Esophagus (tissue), 2 donors: ENCODE results near the gene WHRN. TPM values are rescaled to one million over a fixed set of nuclear protein-coding genes. Genes with fewer than 3 reads are reported as not detected.

Experiments used
- H3K27ac ChIP-seq, 2 donors: one replicate each; pipeline ENCODE4 v1.5.1; 2013; ENCODE audit warnings: low read depth in 2 of 2, mild to moderate bottlenecking in 2 of 2, inconsistent platforms in 1 of 2, low read length in 1 of 2, moderate library complexity in 1 of 2
- H3K27me3 ChIP-seq, 2 donors: one replicate each; pipeline ENCODE4 v1.6.1; 2013; ENCODE audit warnings: low read length in 2 of 2, control low read depth in 1 of 2, mild to moderate bottlenecking in 1 of 2; ENCODE audit not compliant: insufficient read depth in 2 of 2, control insufficient read depth in 1 of 2
- H3K36me3 ChIP-seq, 2 donors: one replicate each; pipeline ENCODE4 v1.6.1; 2013; ENCODE audit warnings: low read length in 1 of 2; ENCODE audit not compliant: control insufficient read depth in 2 of 2, insufficient read depth in 2 of 2
- H3K4me1 ChIP-seq, 2 donors: one replicate each; pipeline ENCODE4 v1.6.1; 2013; ENCODE audit warnings: low read length in 1 of 2; ENCODE audit not compliant: control insufficient read depth in 2 of 2, insufficient read depth in 2 of 2
- H3K4me3 ChIP-seq, 2 donors: one replicate each; pipeline ENCODE4 v1.5.1; 2013; ENCODE audit warnings: low read length in 2 of 2, mild to moderate bottlenecking in 2 of 2, low read depth in 1 of 2, moderate library complexity in 1 of 2
- H3K9me3 ChIP-seq, 2 donors: one replicate each; pipeline ENCODE4 v1.6.1; 2013; ENCODE audit warnings: mild to moderate bottlenecking in 2 of 2, low read depth in 1 of 2, low read length in 1 of 2, moderate library complexity in 1 of 2; ENCODE audit not compliant: control insufficient read depth in 2 of 2, insufficient read depth in 1 of 2
- WGBS, 2 donors: extraction: QIAGEN DNeasy Blood & Tissue Kit; methylation state at CpG; one replicate each; pipeline ENCODE4 v1.1.7; 2013; 5-methylcytosine and 5-hydroxymethylcytosine counted together
- polyA plus RNA-seq, 2 donors: library from polyadenylated mRNA; stranded (reverse); fragments of 200-250 nt; gene quantifications; one replicate each; pipeline ENCODE4 v1.2.3, GENCODE V29; 2013
- donor health status: healthy with polysubstance abuse.
- donor health status: Bipolar disorder and iron deficiency.

The WHRN gene
- polyA plus RNA-seq, 2 donors: 3.4 to 7.6 TPM

DNA sequence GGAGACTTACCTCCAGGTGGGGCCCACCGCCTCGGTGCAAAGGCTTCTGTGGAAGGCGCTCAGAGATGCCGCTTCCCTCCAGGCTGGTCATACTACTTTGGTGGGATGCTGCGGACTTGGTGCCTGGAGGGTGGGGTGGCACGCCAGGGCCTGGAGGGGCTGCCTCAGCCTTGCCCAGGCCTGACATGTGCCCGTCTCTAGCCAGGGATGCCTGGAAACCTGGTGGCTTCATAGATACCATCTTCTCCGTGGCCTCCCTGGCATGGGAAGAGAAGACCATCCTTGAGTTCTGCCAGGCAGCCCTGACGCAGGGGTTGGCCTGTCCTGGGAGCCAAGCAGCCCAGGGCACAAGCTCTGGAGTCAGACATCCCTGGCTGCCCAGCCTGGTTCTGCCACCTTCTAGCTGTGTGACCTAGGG lies 147.4 kb downstream of the WHRN start:
- 94% methylated on average over 9 of the region's 9 CpGs for WGBS, 2 donors
- H3K27ac ChIP-seq: no peak overlapping the region
- H3K4me3 ChIP-seq: no peak overlapping the region
- H3K36me3 ChIP-seq: peaks cover 19 to 38% of the 10 kb centered on the region in 2 donors
- H3K4me1 ChIP-seq: no peaks in the 10 kb centered on the region
- H3K9me3 ChIP-seq: no peaks in the 10 kb centered on the region
- H3K27me3 ChIP-seq: no peaks in the 10 kb centered on the region

DNA sequence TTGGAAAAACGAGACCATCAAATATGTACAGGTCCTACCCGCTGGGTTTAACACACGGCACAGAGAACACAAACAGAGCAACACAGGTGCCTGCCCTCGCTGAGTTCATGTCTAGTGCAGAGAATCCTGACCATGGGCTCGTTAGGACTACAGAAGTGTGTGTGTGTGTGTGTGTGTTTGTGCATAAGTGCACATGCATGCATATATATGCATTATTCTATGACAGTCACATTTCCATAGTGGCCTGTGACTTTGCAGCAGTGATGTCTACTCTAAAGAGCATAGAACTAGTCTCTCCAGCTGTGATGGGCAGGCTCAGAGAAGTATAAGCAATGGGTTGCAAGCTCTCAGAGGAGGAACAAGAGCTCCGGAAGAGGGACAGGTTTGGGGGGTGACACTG lies 147.9 kb downstream of the WHRN start:
- 88 to 89% methylated on average over 6 of the region's 6 CpGs for WGBS, 2 donors

DNA sequence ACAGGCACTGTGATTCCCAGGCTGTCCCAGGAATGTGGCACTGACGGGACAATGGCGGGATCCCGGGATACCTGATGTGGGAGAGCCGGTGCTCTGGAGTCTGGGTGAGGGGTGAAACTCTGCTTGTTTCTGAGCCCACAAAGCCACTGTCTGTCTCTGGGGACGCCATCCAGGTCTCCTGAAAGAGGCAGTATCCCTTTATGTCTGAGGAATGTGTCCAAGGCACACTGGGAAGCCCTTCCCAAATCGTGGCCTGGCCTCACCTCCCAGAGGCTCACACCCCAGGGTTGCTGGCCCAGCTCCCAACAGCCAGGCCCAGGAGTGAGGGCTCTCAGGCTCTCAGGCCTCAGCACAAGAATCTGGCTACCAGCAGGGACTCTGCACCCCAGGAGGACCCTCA lies 148.5 kb downstream of the WHRN start:
- Histone ChIP-seq H3K27ac (no peak overlapping the region), H3K36me3 (peaks cover 19 to 38% of the 10 kb centered on the region in 2 donors)
- 85 to 89% methylated on average over 6 of the region's 6 CpGs for WGBS, 2 donors

More for the DNA sequence above, 147.9 kb downstream of the WHRN start:
- Histone ChIP-seq H3K4me1 (no peaks in the 10 kb centered on the region), H3K27me3 (no peaks in the 10 kb centered on the region), H3K27ac (no peak overlapping the region), H3K9me3 (no peaks in the 10 kb centered on the region), H3K36me3 (peaks cover 19 to 38% of the 10 kb centered on the region in 2 donors), H3K4me3 (no peak overlapping the region)

DNA sequence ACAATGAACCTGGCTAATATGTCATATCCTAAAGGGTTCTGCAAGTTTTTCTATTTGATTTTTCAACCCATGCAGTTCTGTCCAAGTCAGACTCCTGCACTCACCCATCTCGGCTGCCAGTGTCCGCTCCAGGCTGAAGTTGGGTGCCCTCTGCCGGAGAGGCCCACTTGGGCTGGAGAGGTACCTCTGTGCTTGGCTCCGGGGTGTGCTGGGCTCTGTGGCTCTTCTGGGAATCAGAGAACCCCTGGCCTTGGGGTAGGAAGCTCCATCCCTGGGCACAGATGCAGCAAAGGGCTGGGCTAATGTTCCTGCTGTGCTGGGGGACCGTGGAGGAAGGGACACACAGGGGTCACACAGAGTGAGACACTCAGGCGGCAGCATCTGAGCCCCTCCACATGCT lies 149.5 kb downstream of the WHRN start:
- H3K36me3 ChIP-seq: peaks cover 15 to 36% of the 10 kb centered on the region in 2 donors
- no peak overlapping the region for H3K4me3 ChIP-seq
- WGBS, 2 donors: 93 to 96% methylated on average over 6 of the region's 6 CpGs
- no peaks in the 10 kb centered on the region for H3K9me3 ChIP-seq
- H3K4me1 ChIP-seq: no peaks in the 10 kb centered on the region
- H3K27ac ChIP-seq: no peak overlapping the region
- H3K27me3 ChIP-seq: no peaks in the 10 kb centered on the region

More for the DNA sequence above, 148.5 kb downstream of the WHRN start:
- Histone ChIP-seq H3K4me1 (no peaks in the 10 kb centered on the region), H3K9me3 (no peaks in the 10 kb centered on the region), H3K27me3 (no peaks in the 10 kb centered on the region), H3K4me3 (no peak overlapping the region)

Other genes starting within 250 kb of the WHRN start
- gene ORM1, start 182.4 kb downstream of the WHRN start, polyA plus RNA-seq: under 1 TPM in 1 of 2 donors, not detected in 1; 0.11 TPM
- under 1 TPM in 1 of 2 donors, not detected in 1; 0.12 TPM for gene ORM2, start 175.6 kb downstream of the WHRN start, polyA plus RNA-seq
- gene AKNA, start 117.5 kb downstream of the WHRN start, polyA plus RNA-seq: 1 to 10 TPM; 5.8 to 8.3 TPM
- 100 to 1,000 TPM; 127 to 145 TPM for gene ATP6V1G1, start 82.3 kb upstream of the WHRN start, polyA plus RNA-seq
- gene TMEM268, start 105.8 kb upstream of the WHRN start, polyA plus RNA-seq: 1 to 10 TPM; 1.6 to 2.5 TPM
- gene TEX53, start 152.3 kb upstream of the WHRN start, polyA plus RNA-seq: not detected
- gene TEX48, start 176.7 kb upstream of the WHRN start, polyA plus RNA-seq: not detected